Measurements from ENCODE around the gene TIMM10.
A peak's percentile ranks its signal among the peaks of the same experiment; 100 is the strongest.

GRCh38 chr11:57530596-57531507 is at the start of gene TIMM10:
- TF ChIP-seq CTCF (IDR thresholded peaks at IDR 0.05) (no peak), POLR2A (IDR thresholded peaks at IDR 0.05) (peak in 1 of 2 donors; percentile 25)
